ENCODE measurements around the gene DDX17. TPM values are rescaled to one million over a fixed set of nuclear protein-coding genes. Genes with fewer than 3 reads are reported as not detected.

The DDX17 gene
- total RNA-seq, 1 donor from 2014 or later: 612 TPM

- H3K9me3 Mint-ChIP-seq: no peaks in the 10 kb centered on the region
- no peaks in the 10 kb centered on the region for H3K36me3 Mint-ChIP-seq (ENCODE audit: low read depth)
- ChIA-PET POLR2A (no interaction called here), CTCF (no interaction called here)
- H3K27ac Mint-ChIP-seq: no peak overlapping the region
- H3K4me3 Mint-ChIP-seq: no peak overlapping the region
- DNase-seq (no peak), ATAC-seq (ENCODE audit: low read depth) (no peak)
- no peak for TF ChIP-seq CTCF (IDR thresholded peaks at IDR 0.05)
- H3K27me3 Mint-ChIP-seq: no peaks in the 10 kb centered on the region
- intact Hi-C loops (cut with micrococcal nuclease): no loop called here
- peaks cover 2% of the 10 kb centered on the region for H3K4me1 Mint-ChIP-seq
Observed at GRCh38 chr22:38519453-38520250, 13.5 kb upstream of the DDX17 start.

GRCh38 chr22:38518620-38519019 lies 12.5 kb upstream of the DDX17 start:
- Mint-ChIP-seq H3K9me3 (no peaks in the 10 kb centered on the region), H3K27ac (no peak overlapping the region), H3K4me1 (no peaks in the 10 kb centered on the region), H3K4me3 (no peak overlapping the region), H3K27me3 (no peaks in the 10 kb centered on the region), H3K36me3 (ENCODE audit: low read depth) (no peaks in the 10 kb centered on the region)
- no peak for TF ChIP-seq CTCF (IDR thresholded peaks at IDR 0.05)
- no peak for ATAC-seq (ENCODE audit: low read depth)
- intact Hi-C loops (cut with micrococcal nuclease): no loop called here
- no peak for DNase-seq
- POLR2A ChIA-PET: no interaction called here
- CTCF ChIA-PET: interaction anchor here (0.7 kb wide), 1 partner anchor 66 kb away, joined by 4 read pairs; no protein-coding TSS in a partner anchor

GRCh38 chr22:38513063-38513462 lies 7.0 kb upstream of the DDX17 start:
- Mint-ChIP-seq H3K4me1 (peaks cover 1% of the 10 kb centered on the region), H3K36me3 (ENCODE audit: low read depth) (no peaks in the 10 kb centered on the region), H3K27ac (no peak overlapping the region), H3K9me3 (no peaks in the 10 kb centered on the region), H3K27me3 (no peaks in the 10 kb centered on the region), H3K4me3 (no peak overlapping the region)
- no peak for TF ChIP-seq CTCF (IDR thresholded peaks at IDR 0.05)
- DNase-seq (no peak), ATAC-seq (ENCODE audit: low read depth) (peak; percentile 79)
- CTCF ChIA-PET: interaction anchor here (4.2 kb wide), 1 partner anchor 461 kb away, joined by 12 read pairs; no protein-coding TSS in a partner anchor
- intact Hi-C loops (cut with micrococcal nuclease): loop anchor here (1.0 kb wide), 1 partner anchor 461 kb away; no protein-coding TSS in a partner anchor
- POLR2A ChIA-PET: no interaction called here

- Mint-ChIP-seq H3K9me3 (no peaks in the 10 kb centered on the region), H3K27me3 (no peaks in the 10 kb centered on the region), H3K27ac (no peak overlapping the region), H3K4me1 (peaks cover 9% of the 10 kb centered on the region), H3K36me3 (ENCODE audit: low read depth) (peaks cover 11% of the 10 kb centered on the region), H3K4me3 (no peak overlapping the region)
- intact Hi-C loops (cut with micrococcal nuclease): no loop called here
- DNase-seq: no peak
- CTCF ChIA-PET: interaction anchor here (1.2 to 4.2 kb wide), 2 partner anchors 62 to 458 kb away, joined by 3 to 12 read pairs; no protein-coding TSS in a partner anchor
- no peak for TF ChIP-seq CTCF (IDR thresholded peaks at IDR 0.05)
- no peak for ATAC-seq (ENCODE audit: low read depth)
- POLR2A ChIA-PET: interaction anchor here (0.5 to 1.2 kb wide), 3 partner anchors 8 to 13 kb away, joined by 3 read pairs; no protein-coding TSS in a partner anchor
Observed at GRCh38 chr22:38510416-38510970, 4.4 kb upstream of the DDX17 start.

- Mint-ChIP-seq H3K27me3 (no peaks in the 10 kb centered on the region), H3K27ac (peak overlapping the region; percentile 100), H3K36me3 (ENCODE audit: low read depth) (peaks cover 55% of the 10 kb centered on the region), H3K4me3 (peak overlapping the region; percentile 99), H3K4me1 (peaks cover 46% of the 10 kb centered on the region), H3K9me3 (no peaks in the 10 kb centered on the region)
- intact Hi-C loops (cut with micrococcal nuclease): loop anchor here (1.0 to 5.0 kb wide), 9 partner anchors 15 to 897 kb away; partner anchors contain the start of genes CBY1, CSNK1E, DMC1 and FAM227A
- no peak for DNase-seq
- peak; percentile 19 for ATAC-seq (ENCODE audit: low read depth)
- ChIA-PET CTCF (no interaction called here), POLR2A (no interaction called here)
- TF ChIP-seq CTCF (IDR thresholded peaks at IDR 0.05): no peak
Observed at GRCh38 chr22:38505541-38506117, 482 bp downstream of the DDX17 start.

Measured in activated B cell treated with CpG ODN at 0.5 μM for 24 hours (primary cell).